Measurements from ENCODE around the gene PPP1R3A.

The PPP1R3A gene, protein sequence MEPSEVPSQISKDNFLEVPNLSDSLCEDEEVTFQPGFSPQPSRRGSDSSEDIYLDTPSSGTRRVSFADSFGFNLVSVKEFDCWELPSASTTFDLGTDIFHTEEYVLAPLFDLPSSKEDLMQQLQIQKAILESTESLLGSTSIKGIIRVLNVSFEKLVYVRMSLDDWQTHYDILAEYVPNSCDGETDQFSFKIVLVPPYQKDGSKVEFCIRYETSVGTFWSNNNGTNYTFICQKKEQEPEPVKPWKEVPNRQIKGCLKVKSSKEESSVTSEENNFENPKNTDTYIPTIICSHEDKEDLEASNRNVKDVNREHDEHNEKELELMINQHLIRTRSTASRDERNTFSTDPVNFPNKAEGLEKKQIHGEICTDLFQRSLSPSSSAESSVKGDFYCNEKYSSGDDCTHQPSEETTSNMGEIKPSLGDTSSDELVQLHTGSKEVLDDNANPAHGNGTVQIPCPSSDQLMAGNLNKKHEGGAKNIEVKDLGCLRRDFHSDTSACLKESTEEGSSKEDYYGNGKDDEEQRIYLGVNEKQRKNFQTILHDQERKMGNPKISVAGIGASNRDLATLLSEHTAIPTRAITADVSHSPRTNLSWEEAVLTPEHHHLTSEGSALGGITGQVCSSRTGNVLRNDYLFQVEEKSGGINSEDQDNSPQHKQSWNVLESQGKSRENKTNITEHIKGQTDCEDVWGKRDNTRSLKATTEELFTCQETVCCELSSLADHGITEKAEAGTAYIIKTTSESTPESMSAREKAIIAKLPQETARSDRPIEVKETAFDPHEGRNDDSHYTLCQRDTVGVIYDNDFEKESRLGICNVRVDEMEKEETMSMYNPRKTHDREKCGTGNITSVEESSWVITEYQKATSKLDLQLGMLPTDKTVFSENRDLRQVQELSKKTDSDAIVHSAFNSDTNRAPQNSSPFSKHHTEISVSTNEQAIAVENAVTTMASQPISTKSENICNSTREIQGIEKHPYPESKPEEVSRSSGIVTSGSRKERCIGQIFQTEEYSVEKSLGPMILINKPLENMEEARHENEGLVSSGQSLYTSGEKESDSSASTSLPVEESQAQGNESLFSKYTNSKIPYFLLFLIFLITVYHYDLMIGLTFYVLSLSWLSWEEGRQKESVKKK

DNA sequence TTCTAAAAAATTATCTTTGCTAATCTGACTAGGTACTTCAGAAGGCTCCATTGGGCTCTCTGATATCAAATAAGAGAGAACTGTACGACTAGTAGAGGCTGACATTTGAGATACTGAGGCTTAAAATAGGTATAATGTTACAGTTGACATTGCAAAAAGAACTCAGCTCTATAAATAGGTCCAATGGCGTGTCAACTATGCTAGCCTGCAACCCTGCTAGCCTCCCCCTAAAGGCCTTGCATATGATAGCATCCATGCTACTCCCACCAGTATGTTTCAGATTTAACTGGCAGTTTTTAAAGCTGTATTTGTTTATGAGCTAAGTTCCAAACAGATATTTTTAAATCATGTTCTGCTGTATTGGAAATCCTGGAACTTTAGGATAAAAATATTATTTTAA, at the start of gene PPP1R3A:
TSS of gene PPP1R3A (minus strand) at position 64 of the 400 bp plus-strand sequence. CDS start at position 51, 13 bp downstream.
- no peak for DNase-seq (ENCODE audit: low read depth)
- no peak within 1 kb of the TSS for H3K4me3 ChIP-seq (ENCODE audit: low read depth, low read length)
- TF ChIP-seq, protein P1, sequence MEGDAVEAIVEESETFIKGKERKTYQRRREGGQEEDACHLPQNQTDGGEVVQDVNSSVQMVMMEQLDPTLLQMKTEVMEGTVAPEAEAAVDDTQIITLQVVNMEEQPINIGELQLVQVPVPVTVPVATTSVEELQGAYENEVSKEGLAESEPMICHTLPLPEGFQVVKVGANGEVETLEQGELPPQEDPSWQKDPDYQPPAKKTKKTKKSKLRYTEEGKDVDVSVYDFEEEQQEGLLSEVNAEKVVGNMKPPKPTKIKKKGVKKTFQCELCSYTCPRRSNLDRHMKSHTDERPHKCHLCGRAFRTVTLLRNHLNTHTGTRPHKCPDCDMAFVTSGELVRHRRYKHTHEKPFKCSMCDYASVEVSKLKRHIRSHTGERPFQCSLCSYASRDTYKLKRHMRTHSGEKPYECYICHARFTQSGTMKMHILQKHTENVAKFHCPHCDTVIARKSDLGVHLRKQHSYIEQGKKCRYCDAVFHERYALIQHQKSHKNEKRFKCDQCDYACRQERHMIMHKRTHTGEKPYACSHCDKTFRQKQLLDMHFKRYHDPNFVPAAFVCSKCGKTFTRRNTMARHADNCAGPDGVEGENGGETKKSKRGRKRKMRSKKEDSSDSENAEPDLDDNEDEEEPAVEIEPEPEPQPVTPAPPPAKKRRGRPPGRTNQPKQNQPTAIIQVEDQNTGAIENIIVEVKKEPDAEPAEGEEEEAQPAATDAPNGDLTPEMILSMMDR (IDR thresholded peaks at IDR 0.05; ENCODE audit: control insufficient read depth, extremely low read depth, insufficient read depth): no peak

DNA sequence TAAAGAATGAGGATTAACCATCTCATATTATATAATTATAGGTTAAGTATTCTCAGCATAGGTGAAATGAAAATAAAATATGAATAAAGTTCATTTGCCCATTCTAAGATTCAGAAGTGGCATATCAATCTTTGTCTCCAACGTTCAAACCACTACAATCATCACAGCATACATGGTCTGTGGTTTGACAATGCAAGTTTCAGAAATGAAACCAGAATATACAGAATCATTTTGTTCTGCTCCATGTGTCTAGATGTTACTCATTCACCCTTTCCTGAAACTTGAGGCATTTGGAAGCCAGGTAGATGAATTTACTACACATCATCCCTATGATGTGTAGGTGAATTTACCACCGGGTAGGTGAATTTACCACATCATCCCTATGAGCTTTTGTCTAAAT, 44.5 kb upstream of the PPP1R3A start:
- no peak overlapping the region for H3K4me3 ChIP-seq (ENCODE audit: low read depth, low read length)
- TF ChIP-seq, protein P1 (IDR thresholded peaks at IDR 0.05; ENCODE audit: control insufficient read depth, extremely low read depth, insufficient read depth): no peak

DNA sequence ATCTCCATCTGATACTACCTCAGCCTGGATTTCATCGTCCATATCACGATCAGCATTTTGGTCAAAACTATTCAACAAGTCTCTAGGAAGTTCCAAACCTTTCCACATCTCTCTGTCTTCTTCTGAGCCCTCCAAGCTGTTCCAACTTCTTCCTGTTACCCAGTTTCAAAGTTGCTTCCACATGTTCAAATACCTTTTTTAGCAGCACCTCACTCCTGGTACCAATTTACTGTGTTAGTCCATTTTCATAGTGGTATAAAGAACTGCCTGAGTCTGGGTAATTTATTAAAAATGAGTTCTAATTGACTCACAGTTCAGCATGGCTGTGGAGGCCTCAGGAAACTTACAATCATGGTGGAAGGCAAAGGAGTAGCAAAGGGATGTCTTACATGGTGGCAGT, 41.1 kb upstream of the PPP1R3A start:
- H3K4me3 ChIP-seq (ENCODE audit: low read depth, low read length): no peak overlapping the region
- TF ChIP-seq, protein P1 (IDR thresholded peaks at IDR 0.05; ENCODE audit: control insufficient read depth, extremely low read depth, insufficient read depth): no peak
- DNase-seq (ENCODE audit: low read depth): no peak

More for the DNA sequence above, 44.5 kb upstream of the PPP1R3A start:
- no peak for DNase-seq (ENCODE audit: low read depth)

DNA sequence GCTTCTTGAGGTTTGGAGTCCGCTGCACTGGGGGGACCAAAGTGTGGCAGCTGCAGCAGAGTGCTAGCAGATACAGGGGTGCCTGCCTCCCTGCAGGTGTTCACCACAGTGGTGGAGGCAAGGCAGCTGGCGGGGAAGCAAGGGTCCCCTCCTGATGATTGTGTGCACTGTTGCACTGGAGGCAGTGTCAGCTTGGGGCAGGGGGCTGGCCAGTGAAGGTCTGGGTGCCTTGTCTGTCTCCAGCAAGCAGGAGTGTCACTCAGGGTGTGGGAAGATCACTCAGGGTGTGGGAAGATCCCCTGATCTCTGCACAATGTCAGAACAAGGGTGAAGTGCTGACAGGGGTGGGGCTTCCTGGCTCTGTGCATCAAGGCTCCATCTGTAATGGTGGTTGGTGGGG, 36.3 kb upstream of the PPP1R3A start:
- TF ChIP-seq, protein P1 (IDR thresholded peaks at IDR 0.05; ENCODE audit: control insufficient read depth, extremely low read depth, insufficient read depth): no peak
- no peak for DNase-seq (ENCODE audit: low read depth)
- no peak overlapping the region for H3K4me3 ChIP-seq (ENCODE audit: low read depth, low read length)

DNA sequence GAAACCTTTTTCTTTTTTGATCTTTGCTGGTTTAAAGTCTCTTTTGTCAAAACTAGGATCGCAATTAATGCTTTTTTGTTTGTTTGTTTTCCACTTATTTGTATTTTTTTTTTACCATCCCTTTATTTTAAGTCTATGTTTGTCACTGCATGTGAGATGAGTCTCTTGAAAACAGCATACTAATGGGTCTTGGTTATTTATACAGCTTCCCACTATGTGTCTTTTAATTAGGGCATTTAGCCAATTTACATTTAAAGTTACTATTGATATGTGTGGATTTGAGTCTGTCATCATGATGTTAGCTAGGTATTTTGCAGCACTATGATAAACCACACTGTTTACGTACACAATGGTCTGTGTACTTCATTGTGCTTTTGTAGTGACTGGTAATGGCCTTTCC, 34.7 kb upstream of the PPP1R3A start:
- no peak for DNase-seq (ENCODE audit: low read depth)
- TF ChIP-seq, protein P1 (IDR thresholded peaks at IDR 0.05; ENCODE audit: control insufficient read depth, extremely low read depth, insufficient read depth): no peak
- H3K4me3 ChIP-seq (ENCODE audit: low read depth, low read length): no peak overlapping the region

DNA sequence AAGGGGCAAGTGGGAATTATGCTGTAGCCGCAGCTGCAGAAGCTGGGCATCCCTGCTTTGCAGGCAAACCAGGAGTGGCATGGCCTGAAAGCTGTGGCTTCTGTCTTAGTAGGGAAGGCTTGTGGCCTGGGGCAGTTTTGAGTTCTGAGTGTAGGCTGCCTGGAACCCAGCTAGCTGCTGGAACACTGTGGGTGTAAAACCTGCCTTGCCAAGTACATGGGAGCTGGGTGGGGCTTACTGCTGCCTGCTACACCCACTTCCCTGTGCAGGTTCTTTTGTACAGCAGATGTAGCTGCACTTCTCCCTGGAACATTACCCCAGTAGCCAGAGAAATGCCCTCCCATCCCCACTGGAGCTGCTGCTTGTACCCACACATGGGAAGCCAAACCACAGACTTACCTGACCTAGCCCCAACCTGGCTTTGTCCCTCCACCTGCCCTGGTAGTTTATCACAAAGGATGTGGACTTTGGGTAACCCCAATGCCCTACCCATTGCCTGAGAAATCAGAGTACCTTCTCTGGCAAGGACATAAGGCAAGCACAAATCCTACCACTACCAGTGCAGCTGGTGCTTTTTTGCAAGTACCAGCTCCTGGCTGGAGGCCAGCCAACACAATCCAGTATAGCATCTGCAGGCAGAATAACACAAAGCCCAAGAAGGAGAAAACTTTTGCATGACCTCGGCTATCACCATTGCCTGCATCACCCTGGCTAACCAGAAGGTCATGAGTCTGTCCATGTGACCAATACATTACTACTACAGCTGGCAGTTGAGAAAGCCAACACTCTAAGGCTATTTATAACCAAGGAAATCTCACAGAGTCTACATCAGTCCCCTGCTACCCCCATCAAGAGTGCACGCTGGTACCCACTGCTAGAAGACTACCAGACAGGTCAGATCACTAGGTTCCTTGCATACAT, 26.5 kb upstream of the PPP1R3A start:
- TF ChIP-seq, protein P1 (IDR thresholded peaks at IDR 0.05; ENCODE audit: control insufficient read depth, extremely low read depth, insufficient read depth): no peak
- no peak for DNase-seq (ENCODE audit: low read depth)

More for the DNA sequence above, 26.5 kb upstream of the PPP1R3A start:
- H3K4me3 ChIP-seq (ENCODE audit: low read depth, low read length): no peak overlapping the region
